Right atrium auricular region (tissue), 2 donors: Measurements from ENCODE around the gene PDZRN3. TPM values are rescaled to one million over a fixed set of nuclear protein-coding genes. Genes with fewer than 3 reads are reported as not detected.

Experiments used
- DNase-seq: peaks from one replicate; pipeline ENCODE4 v3.0.0-alpha.2; 2019; ENCODE audit warnings: low spot score
- H3K27ac ChIP-seq, 2 donors: fragments of 200-600 bp; sonication (generic); 1 replicate in 1 of 2; 2 replicates in 1 of 2; pipeline ENCODE4 v1.5.1; 2016 to 2019
- H3K27me3 ChIP-seq, 2 donors: fragments of 200-600 bp; sonication (generic); one replicate each; pipeline versions ENCODE4 v1.5.1 to v1.6.0; 2017 to 2019
- H3K36me3 ChIP-seq: fragments of 200-600 bp; sonication (generic); one replicate; pipeline ENCODE4 v1.5.1; 2016
- H3K4me1 ChIP-seq, 2 donors: fragments of 200-600 bp; sonication (generic); one replicate each; pipeline versions ENCODE4 v1.5.1 to v1.6.0; 2017 to 2019
- H3K4me3 ChIP-seq, 2 donors: fragments of 200-600 bp; sonication (generic); 1 replicate in 1 of 2; 2 replicates in 1 of 2; pipeline ENCODE4 v1.5.1; 2017 to 2019; ENCODE audit warnings: mild to moderate bottlenecking in 1 of 2, moderate library complexity in 1 of 2
- H3K9me3 ChIP-seq, 2 donors: fragments of 200-600 bp; sonication (generic); one replicate each; pipeline ENCODE4 v1.5.1; 2019
- CTCF ChIP-seq, 2 donors: fragments of 200-600 bp; sonication (generic); IDR thresholded peaks; one replicate each; pipeline ENCODE4 v1.5.1; 2019; ENCODE audit warnings: antibody characterized with exemption in 2 of 2
- total RNA-seq, 2 donors: library from RNA; depleted of rRNA; stranded (reverse); fragments of >200 nt; gene quantifications; one replicate each; pipeline ENCODE4 v1.1.0, GENCODE V29; 2016

Gene PDZRN3
- total RNA-seq, 2 donors from 2014 or later = 66.8 to 87.4 TPM

DNA sequence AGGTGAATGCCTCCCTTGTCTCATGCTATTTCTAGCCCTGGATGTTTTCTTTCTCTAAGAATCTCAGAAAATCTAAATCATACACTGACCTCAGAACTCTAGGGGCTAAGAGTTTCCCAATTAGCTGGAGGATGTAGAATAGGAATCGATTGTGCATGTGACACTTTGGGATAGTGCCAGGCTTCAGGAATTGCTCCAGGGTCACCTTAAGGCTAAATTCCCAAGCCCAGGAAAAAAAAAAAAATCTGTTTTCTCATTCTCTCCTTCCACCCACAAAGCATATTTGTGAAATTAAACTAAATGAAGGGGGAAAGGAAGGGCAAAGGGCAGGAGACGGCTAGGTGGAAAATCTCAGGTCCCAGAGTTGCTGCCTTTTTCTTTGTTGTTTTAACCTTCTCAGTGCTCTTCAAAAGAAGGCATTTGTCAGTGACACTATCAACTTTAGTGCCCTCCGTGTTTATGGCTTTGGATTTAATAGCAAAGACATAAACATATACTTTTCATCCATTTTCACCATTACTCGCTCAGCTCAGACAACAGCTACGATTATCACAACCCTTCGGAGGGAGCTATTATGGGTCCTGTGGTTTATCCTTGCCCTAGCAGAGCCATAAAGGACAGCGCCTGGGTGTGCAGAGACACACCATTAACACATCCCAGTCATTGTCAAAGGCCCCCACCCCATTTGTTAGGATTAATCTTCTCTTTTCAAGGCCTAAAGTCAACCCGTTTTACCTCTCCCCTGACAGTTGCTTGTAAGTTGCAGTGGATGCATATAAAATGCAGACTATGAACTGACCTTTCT is 271.7 kb downstream of the PDZRN3 start:
- Histone ChIP-seq H3K4me1 (peaks cover 0 to 25% of the 10 kb centered on the region in 2 donors), H3K27me3 (no peaks in the 10 kb centered on the region), H3K9me3 (no peaks in the 10 kb centered on the region), H3K36me3 (no peaks in the 10 kb centered on the region), H3K4me3 (no peak overlapping the region), H3K27ac (no peak overlapping the region)
- TF ChIP-seq CTCF (IDR thresholded peaks at IDR 0.05) = no peak
- DNase-seq = no peak

DNA sequence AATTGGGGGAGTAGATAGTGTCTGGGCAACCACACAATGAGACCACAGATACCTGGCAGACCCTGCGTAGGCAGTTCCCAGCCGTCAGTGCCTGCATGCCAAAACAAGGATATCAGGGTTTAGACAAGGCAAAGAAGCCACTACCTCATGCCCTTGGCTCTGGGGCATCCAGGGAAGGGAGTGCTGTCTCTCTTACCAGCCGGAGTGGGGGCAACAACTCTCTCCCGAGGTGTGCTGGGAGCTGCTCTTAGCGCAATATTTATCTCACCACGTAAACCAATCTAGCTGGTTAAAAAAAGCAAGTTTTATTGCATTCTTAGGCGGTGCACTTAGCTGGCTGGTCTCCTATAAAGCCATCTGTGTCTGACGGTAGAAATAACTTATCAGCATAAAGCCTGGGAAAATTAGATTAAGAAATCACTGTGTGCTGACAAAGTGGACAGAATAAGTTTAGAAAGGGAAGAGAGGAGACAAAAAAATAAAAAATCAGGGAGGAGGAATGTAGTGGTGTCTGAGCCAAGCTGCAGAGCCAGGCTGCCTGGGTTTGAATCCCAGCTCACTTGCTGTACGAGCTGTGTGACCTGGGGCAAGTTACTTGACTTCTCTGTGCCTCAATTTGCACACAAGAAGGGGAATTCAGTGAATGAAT is 273.2 kb downstream of the PDZRN3 start:
- no peak for TF ChIP-seq CTCF (IDR thresholded peaks at IDR 0.05)
- H3K36me3 ChIP-seq = no peaks in the 10 kb centered on the region
- DNase-seq = no peak
- no peaks in the 10 kb centered on the region for H3K9me3 ChIP-seq
- H3K4me1 ChIP-seq = peaks cover 0 to 30% of the 10 kb centered on the region in 2 donors
- H3K4me3 ChIP-seq = no peak overlapping the region
- no peaks in the 10 kb centered on the region for H3K27me3 ChIP-seq
- peak overlapping the region; percentile 34 to 66 for H3K27ac ChIP-seq

GRCh38 chr3:73350996-73351395 is 273.7 kb downstream of the PDZRN3 start:
- Histone ChIP-seq H3K27ac (peak overlapping the region; percentile 34 to 66), H3K4me1 (peaks cover 0 to 30% of the 10 kb centered on the region in 2 donors), H3K36me3 (no peaks in the 10 kb centered on the region), H3K9me3 (no peaks in the 10 kb centered on the region), H3K4me3 (no peak overlapping the region), H3K27me3 (no peaks in the 10 kb centered on the region)
- DNase-seq = no peak
- no peak for TF ChIP-seq CTCF (IDR thresholded peaks at IDR 0.05)

GRCh38 chr3:73349657-73350056 is 275.1 kb downstream of the PDZRN3 start:
- Histone ChIP-seq H3K27ac (no peak overlapping the region), H3K4me1 (peaks cover 0 to 30% of the 10 kb centered on the region in 2 donors), H3K9me3 (no peaks in the 10 kb centered on the region), H3K36me3 (no peaks in the 10 kb centered on the region), H3K4me3 (no peak overlapping the region), H3K27me3 (no peaks in the 10 kb centered on the region)
- DNase-seq = no peak
- TF ChIP-seq CTCF (IDR thresholded peaks at IDR 0.05) = no peak

GRCh38 chr3:73342077-73342476 is 282.7 kb downstream of the PDZRN3 start:
- Histone ChIP-seq H3K9me3 (peaks cover 0 to 6% of the 10 kb centered on the region in 2 donors), H3K36me3 (no peaks in the 10 kb centered on the region), H3K27ac (peak overlapping the region in 1 of 2 donors; percentile 43), H3K4me3 (no peak overlapping the region), H3K27me3 (no peaks in the 10 kb centered on the region), H3K4me1 (peaks cover 0 to 5% of the 10 kb centered on the region in 2 donors)
- no peak for TF ChIP-seq CTCF (IDR thresholded peaks at IDR 0.05)
- no peak for DNase-seq
